ENCODE results near the gene EHD3.

The EHD3 gene

DNA sequence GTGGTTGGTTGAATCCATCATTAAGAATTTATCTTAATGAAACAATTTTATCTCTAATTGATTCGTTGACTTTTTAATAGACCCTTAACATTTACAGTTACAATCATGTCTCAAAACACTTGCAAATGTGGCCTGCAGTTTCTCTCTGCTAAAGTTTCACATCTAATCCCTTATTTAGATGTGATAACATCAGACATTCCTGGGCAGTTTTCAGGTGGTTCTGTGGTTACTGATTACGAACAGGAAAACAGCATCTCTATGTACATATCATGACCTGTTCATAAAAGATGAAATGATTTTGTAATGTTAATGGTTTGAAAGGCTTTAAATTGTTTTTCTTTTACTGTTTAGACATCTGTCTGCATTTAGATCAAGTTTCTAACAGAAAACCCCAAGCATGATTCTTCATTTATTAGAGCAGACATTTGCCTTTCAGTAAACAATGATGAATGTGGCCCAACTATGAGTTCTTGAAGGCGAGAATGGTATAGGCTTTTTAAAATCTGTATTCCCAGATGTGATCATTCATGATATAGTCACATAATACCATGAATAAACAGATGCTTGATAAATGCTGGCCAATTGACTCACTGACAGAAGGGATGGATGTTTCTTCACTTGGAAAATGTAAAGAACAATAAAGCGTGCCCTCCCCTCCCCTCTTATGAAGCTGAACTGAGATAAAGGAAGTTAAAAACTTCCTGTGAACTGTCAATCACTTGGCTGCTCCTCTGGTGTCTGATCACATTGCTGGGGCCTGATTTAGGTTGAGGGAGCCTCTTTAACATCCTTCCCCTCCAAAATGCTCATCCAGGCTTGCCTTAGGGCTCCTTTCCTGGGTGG, 20.1 kb upstream of the EHD3 start:
- DNase-seq = no peak

DNA sequence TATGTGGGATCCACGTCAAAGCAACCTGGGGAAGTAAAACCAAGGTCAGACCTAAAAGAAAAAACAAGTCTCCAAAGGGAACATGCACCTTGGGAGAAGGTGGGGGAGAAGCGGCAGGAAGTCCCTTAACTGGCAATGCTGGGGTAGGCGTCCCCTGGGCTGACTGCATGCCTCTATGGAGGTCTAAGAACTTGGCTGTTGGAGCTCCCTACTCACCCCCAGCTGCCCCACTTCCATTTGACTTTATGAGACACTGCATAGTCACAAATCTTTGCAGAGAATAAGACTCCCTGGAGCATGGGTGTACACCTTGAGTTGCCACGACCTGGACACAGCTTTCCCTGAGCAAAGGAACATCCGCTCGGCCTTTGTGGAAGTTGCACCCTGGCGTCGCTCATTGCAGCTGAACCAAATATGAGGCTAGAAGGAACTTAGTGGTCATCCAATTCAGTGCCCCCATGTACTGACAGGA, 19.5 kb upstream of the EHD3 start:
- no peak for DNase-seq

DNA sequence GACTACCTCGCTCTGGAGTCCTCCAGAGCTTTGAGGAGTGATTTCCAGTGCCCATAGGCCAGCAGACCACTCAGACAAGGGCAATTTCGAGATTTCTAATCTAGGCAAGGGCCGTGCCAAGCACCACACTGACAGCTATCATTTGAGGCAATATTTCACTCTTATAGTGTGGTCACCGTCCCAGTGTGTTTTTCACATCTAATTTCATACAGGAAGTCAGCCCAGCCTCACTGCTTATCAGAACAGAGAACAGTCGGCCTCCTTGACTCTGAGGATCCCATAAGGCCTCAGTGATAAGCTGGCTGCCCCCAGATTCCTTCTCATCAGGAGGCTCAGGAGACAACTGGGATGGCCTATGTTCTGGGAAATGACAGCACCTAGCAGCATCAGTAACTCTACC, 17.2 kb upstream of the EHD3 start:
- DNase-seq = no peak

DNA sequence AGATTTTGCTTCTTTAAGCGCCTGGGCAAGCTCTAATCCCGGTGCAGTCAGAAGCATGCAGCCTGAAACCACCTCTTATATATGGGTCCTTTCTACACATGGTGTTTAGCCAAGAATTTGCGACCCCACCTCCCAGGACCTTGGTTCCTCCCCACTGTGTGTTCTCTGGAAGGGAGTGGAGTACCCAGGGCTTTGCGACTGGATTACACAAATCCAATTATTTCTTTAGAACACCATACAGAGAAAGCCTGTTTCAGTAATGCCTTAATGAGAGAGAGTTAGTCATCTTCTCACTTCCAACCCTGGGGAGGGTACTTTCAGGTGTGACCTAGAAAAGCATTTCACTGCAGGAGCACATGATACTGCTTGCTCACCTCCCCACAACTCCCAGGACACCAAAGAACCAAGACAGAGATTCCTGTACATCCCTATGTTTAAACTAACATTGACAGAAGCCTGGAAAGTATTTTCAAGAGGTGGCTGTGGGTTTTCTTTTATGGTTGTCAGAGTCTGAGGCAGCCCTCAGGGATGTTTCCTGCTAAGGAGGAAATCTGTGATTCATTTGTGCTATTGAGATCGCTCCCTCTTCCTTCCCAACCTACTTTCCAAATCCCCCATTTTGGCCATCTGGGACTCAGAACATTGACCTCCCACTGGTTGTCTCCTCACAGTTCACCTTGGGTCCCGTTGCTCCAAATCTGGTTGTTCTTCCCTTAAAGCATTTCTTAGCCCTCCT, 16.3 kb upstream of the EHD3 start, which contains the start of gene CAPN14:
CAPN14 (minus strand) TSS at position 51 of the 736 bp plus-strand sequence. CDS start 12,068 bp downstream, outside the sequence.
- no peak for DNase-seq

DNA sequence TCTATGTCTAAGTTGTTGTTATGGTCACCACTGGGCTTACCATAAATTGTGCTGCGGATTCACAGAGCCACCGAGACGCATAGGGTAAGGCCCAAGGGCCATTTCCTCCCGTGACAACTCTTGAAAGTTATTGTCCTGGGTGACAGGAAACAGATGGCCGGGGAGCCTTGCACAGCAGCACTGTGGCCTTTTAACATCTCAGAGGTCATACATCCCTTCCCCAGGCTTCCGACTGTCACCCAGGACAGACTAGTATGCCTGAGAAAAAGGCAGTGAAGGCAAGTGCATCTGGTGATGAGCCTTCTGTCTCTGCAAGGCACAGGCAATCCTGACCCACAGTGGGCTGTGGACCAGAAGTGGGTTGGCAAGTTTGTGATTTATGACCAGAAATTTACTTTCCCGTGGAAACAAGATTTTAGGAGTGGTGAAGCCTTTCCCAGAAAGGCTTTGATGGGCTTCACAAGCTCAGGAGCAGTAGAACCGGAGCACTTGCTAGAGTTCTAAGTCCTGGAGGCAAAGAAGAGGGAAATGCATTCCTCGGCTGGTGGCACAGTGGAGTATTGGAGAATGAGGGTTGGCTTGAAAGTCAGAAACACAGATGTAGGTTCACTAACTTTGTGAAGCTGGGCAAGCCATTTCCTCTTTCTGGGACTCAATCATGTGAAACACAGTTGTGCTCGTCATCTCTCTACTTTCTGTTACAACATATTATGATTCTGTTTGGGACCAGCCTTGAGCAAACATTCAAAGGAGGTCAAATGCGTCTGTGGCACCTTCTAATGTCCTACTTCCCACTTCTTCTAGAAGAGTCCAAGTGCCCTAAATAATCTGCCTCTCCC, 14.6 kb upstream of the EHD3 start:
- no peak for DNase-seq

DNA sequence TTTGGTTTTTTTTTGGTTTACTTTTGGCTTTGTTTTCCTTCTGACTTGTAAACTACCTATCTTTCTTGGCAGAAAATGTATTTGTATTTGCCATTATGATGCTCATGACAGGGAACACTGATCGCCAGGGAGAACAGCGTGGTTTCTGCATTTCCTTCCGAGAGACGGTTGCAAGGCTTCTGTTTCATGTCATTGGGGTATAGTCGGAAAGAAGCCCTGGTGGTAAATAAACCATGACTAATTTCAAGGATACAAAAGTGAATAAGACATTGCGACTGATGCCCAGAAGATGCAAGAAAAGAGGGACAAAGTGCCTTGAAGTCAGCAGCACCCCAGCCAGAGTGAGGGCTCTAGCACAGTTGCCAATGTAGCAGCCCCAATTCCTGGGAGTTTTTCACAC, 12.4 kb upstream of the EHD3 start:
- DNase-seq = no peak

DNA sequence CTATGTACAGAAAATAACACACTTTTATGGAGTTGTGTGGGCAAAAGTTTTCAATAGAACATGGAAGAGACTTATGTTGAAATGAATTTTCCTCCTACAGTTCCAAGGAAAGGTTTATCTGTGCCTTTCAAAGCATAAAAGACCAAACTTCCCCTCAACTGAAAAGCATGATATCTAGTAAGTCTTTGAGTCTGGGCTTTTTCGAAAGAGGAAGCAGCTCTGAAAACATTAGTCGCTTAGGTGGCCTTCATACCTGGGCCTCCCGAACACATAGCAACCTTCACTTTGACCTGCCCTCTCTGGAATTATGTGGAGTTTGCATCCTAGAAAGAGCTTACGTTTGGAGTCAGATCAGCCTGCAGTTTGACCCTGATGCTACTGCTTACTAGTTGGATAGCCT, 11.9 kb upstream of the EHD3 start:
- DNase-seq = no peak

DNA sequence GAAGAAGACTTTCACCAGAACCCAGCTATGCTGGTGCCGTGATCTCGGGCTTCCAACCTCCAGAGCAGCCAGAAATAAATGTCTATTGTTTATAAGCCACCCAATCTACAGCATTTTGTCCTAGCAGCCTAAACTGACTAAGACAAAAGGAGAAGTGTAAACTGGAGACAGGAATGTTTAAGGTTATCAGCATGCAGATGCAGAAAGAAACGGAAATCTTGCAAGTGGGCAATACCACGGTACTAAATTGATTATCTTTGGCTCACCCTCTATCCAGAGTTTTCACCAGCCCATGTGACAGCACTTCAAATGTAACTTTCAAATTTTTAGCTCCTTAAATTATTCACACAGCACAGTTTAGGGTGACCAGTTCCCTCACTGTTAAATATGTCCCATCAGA, 10.9 kb upstream of the EHD3 start:
- no peak for DNase-seq

DNA sequence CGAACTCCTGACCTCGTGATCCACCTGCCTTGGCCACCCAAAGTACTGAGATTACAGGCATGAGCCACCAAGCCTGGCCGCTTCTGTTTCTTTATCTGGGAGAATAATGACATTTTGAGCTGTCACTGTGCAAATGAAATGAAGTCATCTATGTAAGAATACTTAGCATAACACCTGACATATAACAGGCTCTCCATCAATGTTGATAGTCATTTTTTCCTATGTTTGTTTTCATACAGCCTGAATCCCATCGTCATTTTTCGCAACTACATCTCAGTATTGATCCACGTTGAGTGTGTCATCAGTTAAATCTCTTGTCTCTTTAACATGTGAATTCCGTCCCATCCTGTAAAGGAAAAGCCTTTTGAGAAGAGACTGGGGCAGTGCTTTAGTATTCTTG, 10.2 kb upstream of the EHD3 start:
- DNase-seq = no peak

DNA sequence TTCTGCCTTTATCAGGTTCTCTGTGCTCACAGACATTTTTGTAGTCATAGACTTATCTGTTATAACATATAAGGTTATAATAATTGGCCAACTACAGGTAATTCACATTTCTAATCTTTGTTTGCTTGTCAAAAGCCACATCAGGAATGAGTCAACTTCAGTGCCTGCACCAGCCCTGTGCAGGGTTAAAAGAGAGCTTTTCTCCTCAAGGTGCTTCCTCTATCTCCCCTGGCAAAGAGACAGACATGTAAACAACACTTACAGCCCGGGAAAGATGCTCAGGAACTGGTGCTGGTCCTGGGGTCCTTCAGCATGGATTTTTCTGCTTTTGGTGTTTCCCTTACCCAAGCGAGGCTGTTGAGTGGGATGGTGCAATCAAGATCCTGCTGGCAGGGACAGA, 7.7 kb upstream of the EHD3 start:
- DNase-seq = no peak

DNA sequence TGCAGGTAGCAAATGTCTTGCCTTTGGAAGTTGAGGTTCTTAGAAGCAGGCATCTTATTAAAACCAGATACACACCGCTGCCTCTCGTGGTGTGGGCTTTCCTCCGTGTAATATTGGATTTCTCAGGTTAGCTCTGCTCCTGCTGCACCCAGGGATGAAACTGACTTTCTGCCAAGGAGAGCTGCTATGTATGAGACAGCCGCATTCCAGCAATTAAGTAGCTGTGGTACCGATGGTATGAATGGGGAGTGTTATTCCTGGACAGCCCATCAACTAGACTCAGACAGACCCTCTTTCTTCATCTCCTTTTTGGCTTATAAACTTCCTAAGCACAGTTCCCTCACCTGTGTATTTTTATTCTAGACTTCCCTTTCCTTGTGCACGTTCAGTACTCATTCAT, 6.8 kb upstream of the EHD3 start:
- DNase-seq = no peak

DNA sequence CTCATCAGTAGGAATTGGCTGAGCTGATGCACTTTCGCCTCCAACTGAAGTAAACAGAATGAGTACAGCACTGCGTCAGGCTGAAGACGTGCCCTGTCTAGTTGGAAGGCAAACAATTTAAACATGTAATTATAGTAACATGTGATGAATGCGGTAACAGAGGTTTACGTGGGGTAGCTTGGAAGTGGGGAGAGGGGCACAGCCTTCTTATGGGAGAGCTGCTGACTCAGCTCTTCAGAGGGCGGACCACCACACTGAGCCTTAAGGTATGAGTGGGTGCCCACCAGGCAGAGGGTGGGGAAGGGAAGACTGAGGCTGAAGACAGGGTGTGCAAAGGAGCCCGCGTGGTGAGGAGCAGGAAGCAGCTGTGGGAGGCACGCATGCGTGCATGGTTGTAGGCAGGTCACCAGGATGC, 6.2 kb upstream of the EHD3 start:
- no peak for DNase-seq

DNA sequence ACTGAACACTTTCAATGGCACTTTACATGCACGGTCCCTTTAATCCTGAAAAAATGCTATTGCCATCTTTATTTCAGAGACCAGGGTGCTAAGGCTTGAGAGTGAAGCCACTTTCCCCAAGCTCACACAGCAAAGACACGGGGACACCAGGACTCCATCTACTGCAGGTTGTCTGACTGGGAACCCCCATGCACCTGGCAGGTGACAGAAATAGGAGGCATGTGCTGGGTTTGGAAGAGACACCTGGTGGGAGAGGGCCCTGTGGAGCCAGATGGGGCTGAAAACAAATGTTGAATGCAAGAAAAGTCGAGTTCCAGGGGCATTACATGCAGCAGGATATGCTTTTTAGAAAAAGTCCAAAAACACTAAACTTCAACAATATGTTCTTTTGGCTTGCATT, 5.2 kb upstream of the EHD3 start:
- no peak for DNase-seq

DNA sequence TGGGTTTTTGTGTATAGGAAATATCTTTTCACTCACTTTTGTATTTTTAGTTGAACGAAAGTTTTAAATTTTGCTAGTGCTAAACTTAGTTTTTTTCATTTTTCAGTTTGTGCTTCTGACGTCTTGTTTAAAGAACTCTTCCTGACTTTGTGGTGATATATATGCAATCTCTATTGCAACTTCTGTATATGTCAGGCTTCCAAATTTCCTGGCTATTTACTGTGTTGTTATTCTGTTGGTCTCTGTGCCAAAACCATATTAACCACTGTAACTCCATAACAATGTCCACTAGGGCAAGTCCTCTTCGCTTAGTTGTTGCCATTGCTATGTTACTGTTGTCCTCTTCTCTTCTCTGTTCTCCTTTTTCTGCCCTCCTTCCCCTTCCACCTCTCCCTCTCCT, 3.2 kb upstream of the EHD3 start:
- no peak for DNase-seq

DNA sequence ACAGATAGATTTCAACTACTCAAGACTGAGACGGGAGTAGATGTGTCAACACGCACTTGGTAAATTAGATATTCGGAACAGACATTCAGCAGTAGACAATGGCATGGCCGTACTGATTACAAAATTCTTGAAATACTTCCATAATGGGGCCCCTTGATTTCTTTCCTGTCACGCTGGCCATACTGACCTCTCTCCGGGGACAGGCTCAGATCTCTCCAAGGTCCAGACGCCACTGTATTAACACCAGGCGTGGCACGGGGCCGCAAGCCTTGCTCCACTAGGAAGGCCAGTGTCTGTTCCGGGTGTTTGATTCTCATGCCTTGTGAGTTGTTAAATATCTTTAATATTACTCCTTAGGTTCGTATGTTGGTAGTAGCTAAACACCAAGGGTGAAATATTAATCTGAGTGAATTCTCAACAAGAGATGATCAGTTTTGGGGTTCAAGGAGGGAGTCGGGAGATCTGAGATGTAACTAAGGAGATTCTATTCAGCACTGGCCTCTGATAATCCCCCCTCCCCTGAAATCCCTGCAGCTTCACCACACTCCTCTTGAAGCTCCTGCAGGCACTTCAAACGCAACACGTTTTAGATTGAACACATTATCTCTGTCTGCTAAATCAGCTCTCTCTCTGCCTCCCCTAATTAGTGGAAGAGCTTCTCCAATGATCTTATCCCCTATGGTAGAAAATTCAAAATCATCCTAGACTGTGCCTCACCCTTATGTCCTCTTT, 2.2 kb upstream of the EHD3 start:
- DNase-seq = no peak

DNA sequence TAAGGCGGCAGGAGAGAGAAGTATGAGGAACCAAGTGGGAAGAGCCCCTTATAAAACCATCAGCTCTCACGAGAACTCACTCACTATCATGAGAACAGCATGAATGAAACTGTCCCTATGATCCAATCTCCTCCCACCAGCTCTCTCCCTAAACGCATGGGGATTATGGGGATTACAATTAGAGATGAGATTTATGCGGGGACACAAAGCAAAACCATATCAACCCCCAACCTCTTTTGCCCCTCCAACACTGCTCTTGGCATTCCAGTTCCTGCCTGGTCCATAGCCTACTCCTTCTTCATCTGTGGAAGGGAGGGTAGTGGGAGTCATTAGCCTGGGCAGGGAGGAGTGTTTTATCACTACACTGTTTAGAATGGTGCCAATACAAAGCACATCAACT, 1.4 kb upstream of the EHD3 start:
- DNase-seq = no peak

DNA sequence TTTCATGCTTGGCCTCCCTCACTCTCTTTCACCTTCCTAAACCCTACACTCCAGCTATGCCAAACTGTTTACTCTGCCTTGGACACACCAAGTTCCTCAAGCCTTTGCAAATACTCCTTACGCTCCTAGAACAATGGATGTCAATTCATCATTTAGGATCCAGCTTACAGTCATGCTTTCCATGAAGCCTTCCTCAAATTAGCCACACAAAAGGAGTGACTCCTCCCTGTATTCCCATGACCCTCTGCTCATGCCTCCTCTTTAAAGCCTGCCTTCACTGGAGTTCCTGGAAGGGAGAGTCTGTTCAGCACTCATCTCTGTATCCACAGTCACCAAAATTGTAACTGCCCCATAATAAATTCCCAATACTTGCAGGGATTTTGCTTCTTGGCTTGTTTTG, 721 bp upstream of the EHD3 start:
- DNase-seq = no peak

DNA sequence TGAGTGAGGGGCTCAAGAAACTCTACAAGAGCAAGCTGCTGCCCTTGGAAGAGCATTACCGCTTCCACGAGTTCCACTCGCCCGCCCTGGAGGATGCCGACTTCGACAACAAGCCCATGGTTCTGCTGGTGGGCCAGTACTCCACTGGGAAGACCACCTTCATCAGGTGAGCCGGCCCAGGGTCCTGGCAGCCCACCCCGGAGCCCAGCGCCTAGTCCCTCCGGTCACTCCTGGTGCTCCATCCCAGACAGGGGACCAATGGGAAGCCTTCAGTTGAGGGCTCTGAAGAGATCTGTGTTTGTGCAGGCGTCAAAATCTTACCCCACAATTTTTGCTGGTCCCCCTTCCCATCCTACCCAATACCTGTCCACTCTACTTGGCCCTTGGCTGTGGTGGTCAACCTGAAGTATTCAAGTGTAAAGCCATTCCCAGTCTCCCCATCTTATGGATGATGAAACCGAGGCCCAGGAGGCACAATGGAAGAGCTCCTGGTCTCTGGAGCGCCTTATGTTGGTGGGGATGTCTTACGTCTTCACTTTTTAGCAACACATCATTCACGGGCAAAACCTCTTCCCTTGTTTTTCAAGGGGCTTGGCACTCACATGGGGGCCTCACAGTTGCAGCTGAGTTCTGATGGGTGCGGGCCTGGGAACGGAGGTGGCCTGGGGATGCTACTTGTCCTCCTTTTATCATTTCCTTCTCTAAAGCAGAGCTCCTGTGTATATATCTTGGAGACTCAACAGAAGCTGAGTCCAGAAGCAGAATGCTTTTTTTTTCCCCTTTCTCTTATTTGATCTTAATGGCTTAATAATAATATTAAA, 941 bp downstream of the EHD3 start:
- no peak for DNase-seq

DNA sequence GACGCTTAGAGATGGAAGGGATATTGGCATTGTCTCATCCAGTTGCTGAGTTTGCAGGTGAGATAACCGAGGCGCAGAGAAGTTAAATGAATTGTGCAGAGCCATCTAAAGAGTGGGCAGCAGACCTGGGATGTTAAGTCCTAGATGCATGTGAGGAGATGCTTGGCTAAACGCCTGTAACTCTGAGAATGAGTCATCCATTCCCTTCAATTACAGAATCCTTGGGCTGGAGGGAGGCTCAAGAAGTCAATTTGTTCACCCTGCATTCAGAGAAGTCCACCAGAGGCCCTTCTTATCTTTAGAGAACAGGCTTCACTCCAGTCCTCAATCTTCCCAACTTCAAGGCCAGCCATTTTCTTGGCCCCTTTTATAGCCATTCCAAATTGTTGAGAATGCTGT, 1.6 kb downstream of the EHD3 start:
- DNase-seq = no peak

DNA sequence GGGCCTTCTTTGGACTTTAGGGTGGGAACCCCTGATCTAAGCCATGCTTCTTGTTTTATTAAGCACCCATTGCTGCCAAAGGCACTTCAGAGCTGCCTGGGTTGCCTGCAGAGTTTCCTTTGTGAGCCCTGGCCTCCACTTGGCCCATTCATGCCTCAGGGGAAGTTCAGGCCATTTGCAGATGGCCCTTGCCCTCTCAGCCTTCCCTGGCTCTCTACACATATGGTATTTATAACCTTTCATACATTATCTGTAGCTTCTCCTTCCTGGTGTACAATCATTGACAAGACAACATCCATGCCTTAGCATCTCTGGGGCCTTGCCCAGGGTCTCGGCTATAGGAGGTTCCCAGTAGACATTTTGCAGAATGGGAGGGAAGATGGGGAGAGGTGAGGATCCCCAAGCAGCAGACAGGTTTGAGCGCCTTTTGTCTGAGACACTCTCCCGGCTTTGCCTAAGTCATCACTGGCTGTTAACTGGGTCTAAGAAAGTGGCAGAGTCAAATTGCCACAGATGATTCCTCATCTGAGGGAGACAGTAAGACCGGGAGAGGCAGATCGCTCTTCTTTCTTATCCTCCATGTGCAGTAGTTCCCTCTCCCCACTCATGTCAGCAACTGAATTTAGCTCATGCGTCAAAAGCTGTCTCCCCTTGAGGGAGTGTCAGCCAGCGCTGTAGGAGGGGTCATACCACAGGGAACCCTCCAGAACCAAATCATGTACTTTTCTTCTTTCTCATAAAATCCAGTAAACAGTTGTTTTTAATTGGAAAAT, 2.7 kb downstream of the EHD3 start:
- DNase-seq = no peak
